ENCODE data around the gene PLXDC1. TPM values are rescaled to one million over a fixed set of nuclear protein-coding genes. Genes with fewer than 3 reads are reported as not detected.

PLXDC1 gene
- total RNA-seq, 1 donor from 2014 or later = 2.5 TPM

DNA sequence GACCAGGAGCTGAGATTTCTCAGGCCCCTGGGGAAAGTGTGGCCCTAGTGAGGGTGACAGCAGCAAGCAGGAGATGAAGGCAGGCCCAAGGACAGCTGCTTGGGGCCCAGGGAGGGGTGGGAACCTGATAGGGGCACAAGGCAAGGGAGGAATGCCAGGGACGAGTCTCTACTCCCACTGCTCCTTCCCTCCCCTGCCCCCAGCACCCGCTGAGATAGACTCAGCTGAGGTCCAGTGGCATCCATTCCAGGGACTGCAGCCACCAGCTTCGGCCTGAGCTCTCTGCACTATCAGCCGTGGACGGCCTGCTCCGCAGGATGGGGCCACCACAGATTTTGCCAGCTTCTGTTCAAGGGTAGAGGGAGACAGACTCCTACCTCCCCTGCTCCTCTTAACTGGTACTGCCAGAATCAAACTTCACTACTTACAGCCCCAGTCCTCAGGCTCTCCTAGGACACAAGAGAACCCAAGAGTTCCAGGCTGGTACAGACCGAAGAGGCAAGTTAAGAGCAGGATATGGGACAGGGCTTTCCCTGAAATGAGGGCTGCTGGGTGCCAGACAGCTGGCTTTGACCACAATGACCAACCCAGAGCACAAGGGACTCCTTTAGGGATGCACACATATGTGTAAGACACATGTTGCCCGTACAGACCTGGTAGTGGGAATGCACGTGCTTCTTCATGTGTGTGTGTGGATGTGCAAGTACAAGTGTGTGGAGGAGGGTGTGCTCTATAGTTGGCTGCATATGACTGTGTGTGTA, 40.5 kb upstream of the PLXDC1 start:
- Histone ChIP-seq H3K9ac (no peak overlapping the region), H3K27ac (no peak overlapping the region), H3K4me2 (no peak overlapping the region), H3K4me3 (no peak overlapping the region), H2AFZ (replicated peaks) (no peak overlapping the region), H3K4me1 (peaks cover 23% of the 10 kb centered on the region), H3K79me2 (ENCODE audit: low read depth) (peaks cover 30% of the 10 kb centered on the region), H3K27me3 (no peaks in the 10 kb centered on the region), H3F3A (ENCODE audit: low read depth) (peaks cover 11% of the 10 kb centered on the region), H3K9me3 (ENCODE audit: low read depth) (no peaks in the 10 kb centered on the region), H4K20me1 (ENCODE audit: low read depth) (peaks cover 26% of the 10 kb centered on the region), H3K36me3 (no peaks in the 10 kb centered on the region)
- Mint-ChIP-seq H3K9me3 (no peaks in the 10 kb centered on the region), H3K36me3 (peaks cover 4% of the 10 kb centered on the region), H3K27me3 (ENCODE audit: insufficient read depth, low read depth) (peaks cover 10% of the 10 kb centered on the region), H3K4me1 (peaks cover 11% of the 10 kb centered on the region), H3K27ac (no peak overlapping the region), H3K4me3 (no peak overlapping the region)
- TF ChIP-seq, protein P1, sequence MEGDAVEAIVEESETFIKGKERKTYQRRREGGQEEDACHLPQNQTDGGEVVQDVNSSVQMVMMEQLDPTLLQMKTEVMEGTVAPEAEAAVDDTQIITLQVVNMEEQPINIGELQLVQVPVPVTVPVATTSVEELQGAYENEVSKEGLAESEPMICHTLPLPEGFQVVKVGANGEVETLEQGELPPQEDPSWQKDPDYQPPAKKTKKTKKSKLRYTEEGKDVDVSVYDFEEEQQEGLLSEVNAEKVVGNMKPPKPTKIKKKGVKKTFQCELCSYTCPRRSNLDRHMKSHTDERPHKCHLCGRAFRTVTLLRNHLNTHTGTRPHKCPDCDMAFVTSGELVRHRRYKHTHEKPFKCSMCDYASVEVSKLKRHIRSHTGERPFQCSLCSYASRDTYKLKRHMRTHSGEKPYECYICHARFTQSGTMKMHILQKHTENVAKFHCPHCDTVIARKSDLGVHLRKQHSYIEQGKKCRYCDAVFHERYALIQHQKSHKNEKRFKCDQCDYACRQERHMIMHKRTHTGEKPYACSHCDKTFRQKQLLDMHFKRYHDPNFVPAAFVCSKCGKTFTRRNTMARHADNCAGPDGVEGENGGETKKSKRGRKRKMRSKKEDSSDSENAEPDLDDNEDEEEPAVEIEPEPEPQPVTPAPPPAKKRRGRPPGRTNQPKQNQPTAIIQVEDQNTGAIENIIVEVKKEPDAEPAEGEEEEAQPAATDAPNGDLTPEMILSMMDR (IDR thresholded peaks at IDR 0.05) = no peak
- TF ChIP-seq EZH2phosphoT487 (IDR thresholded peaks at IDR 0.05) = no peak
- TF ChIP-seq EZH2 (IDR thresholded peaks at IDR 0.05) = no peak
- no peak for DNase-seq (ENCODE audit: low spot score)

DNA sequence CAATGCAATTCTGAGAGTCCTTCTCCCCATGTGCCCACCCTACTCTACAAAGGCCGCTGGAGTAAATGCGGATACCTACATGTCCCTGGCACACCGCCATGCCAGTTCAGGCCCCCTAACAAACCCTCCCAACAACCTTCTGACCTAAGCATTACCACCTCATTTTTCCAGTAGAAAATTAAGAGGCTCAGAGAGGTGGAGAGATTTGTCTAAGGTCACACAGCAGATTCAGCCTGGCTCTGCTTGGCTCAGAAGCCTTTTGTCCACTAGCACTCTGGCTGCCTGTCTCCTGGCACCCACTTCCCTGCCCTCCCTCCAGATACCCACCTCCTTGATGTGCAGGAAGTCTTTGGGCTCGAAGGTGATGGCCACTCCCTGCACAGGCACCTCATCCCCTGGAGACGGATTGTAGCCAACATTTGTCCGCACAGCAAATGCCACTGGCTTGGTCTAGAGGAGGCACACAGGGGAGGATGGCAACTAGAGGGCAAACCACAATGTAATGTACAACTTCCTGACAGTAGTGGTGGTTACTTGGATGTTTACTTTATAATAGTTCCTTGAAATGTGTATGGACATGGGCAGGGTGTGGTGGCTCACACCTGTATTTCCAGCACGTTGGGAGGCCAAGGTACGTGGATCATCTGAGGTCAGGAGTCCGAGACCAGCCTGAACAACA, 35.9 kb upstream of the PLXDC1 start:
- no peaks in the 10 kb centered on the region for H3K79me2 ChIP-seq (ENCODE audit: low read depth)
- H3K9ac ChIP-seq = no peak overlapping the region
- no peak overlapping the region for H2AFZ ChIP-seq (replicated peaks)
- no peaks in the 10 kb centered on the region for H3K9me3 ChIP-seq (ENCODE audit: low read depth)
- no peaks in the 10 kb centered on the region for H3K27me3 ChIP-seq
- no peak for DNase-seq (ENCODE audit: low spot score)
- H3F3A ChIP-seq (ENCODE audit: low read depth) = no peaks in the 10 kb centered on the region
- no peaks in the 10 kb centered on the region for H3K4me1 ChIP-seq
- no peak overlapping the region for H3K27ac Mint-ChIP-seq
- H3K36me3 ChIP-seq = no peaks in the 10 kb centered on the region
- TF ChIP-seq EZH2 (IDR thresholded peaks at IDR 0.05) (no peak), EZH2phosphoT487 (IDR thresholded peaks at IDR 0.05) (no peak)
- TF ChIP-seq, protein P1 (IDR thresholded peaks at IDR 0.05) = no peak
- no peak overlapping the region for H3K4me2 ChIP-seq
- peaks cover 15% of the 10 kb centered on the region for H3K36me3 Mint-ChIP-seq
- no peak overlapping the region for H3K27ac ChIP-seq
- peaks cover 4% of the 10 kb centered on the region for H3K27me3 Mint-ChIP-seq (ENCODE audit: insufficient read depth, low read depth)
- no peak overlapping the region for H3K4me3 Mint-ChIP-seq
- no peaks in the 10 kb centered on the region for H3K9me3 Mint-ChIP-seq
- no peaks in the 10 kb centered on the region for H4K20me1 ChIP-seq (ENCODE audit: low read depth)
- H3K4me3 ChIP-seq = no peak overlapping the region
- H3K4me1 Mint-ChIP-seq = no peaks in the 10 kb centered on the region

DNA sequence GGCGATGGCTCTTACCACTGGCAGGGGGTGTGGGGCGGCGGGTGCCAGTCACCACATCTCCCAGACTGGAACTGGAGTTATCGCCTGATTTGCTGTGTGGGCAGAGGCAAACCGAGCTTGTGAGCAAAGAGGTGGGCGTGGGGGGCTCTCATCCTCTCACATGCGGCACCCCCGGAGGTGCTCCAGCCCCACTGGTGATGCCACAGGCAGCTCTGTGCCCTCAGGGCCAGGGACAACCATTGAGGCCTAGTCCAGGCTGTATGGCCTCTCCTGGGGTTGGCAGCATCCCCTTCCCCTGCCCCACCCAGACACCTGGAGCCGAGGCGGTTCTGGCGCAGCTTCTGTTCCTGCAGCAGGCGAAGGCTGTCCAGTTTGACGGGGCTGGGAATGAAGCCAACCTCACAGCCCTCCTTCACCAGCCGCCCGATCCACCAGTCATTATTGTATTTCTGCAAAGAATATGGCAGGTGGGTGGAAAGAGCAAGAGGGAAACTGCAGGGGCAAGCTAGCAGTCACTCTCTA, 35.1 kb upstream of the PLXDC1 start:
- Mint-ChIP-seq H3K27me3 (ENCODE audit: insufficient read depth, low read depth) (peaks cover 4% of the 10 kb centered on the region), H3K9me3 (no peaks in the 10 kb centered on the region), H3K4me1 (no peaks in the 10 kb centered on the region), H3K4me3 (no peak overlapping the region), H3K36me3 (peaks cover 13% of the 10 kb centered on the region), H3K27ac (no peak overlapping the region)
- Histone ChIP-seq H3K79me2 (ENCODE audit: low read depth) (no peaks in the 10 kb centered on the region), H3K4me3 (no peak overlapping the region), H3K9ac (no peak overlapping the region), H4K20me1 (ENCODE audit: low read depth) (no peaks in the 10 kb centered on the region), H3K9me3 (ENCODE audit: low read depth) (no peaks in the 10 kb centered on the region), H3K36me3 (no peaks in the 10 kb centered on the region), H3K4me2 (no peak overlapping the region), H3K27ac (no peak overlapping the region), H2AFZ (replicated peaks) (no peak overlapping the region), H3F3A (ENCODE audit: low read depth) (no peaks in the 10 kb centered on the region), H3K4me1 (no peaks in the 10 kb centered on the region), H3K27me3 (no peaks in the 10 kb centered on the region)
- TF ChIP-seq, protein P1 (IDR thresholded peaks at IDR 0.05) = no peak
- no peak for TF ChIP-seq EZH2 (IDR thresholded peaks at IDR 0.05)
- TF ChIP-seq EZH2phosphoT487 (IDR thresholded peaks at IDR 0.05) = no peak
- DNase-seq (ENCODE audit: low spot score) = no peak

Measured in neural progenitor cell (in vitro differentiated cells).